Islet precursor cell (in vitro differentiated cells): ENCODE data around the gene ATP6AP1.

Source experiments
- DNase-seq: peaks from one replicate; pipeline ENCODE4 v3.0.0-alpha.2; 2018

The ATP6AP1 gene

GRCh38 chrX:154450312-154450711, 21.8 kb downstream of the ATP6AP1 start:
- no peak for DNase-seq

- DNase-seq: no peak
Observed at GRCh38 chrX:154452823-154453222, 24.3 kb downstream of the ATP6AP1 start.

GRCh38 chrX:154457491-154458115, 29.1 kb downstream of the ATP6AP1 start:
- peak; percentile 69 for DNase-seq

- no peak for DNase-seq
Observed at GRCh38 chrX:154458116-154458953, 29.9 kb downstream of the ATP6AP1 start, which contains the start of gene PLXNA3. TSS of gene PLXNA3 (plus strand) at chrX:154458281. CDS start at chrX:154460184, 1,903 bp downstream.

GRCh38 chrX:154458954-154459778, 30.7 kb downstream of the ATP6AP1 start:
- no peak for DNase-seq

GRCh38 chrX:154459832-154460231, 31.4 kb downstream of the ATP6AP1 start:
- DNase-seq: no peak

GRCh38 chrX:154460326-154460725, 31.8 kb downstream of the ATP6AP1 start:
- DNase-seq: no peak

- no peak for DNase-seq
Observed at GRCh38 chrX:154462396-154462795, 33.9 kb downstream of the ATP6AP1 start.

GRCh38 chrX:154463611-154464220, 35.2 kb downstream of the ATP6AP1 start:
- no peak for DNase-seq

GRCh38 chrX:154464806-154465365, 36.4 kb downstream of the ATP6AP1 start:
- DNase-seq: no peak

- DNase-seq: no peak
Observed at GRCh38 chrX:154465601-154466000, 37.1 kb downstream of the ATP6AP1 start.

- DNase-seq: no peak
Observed at GRCh38 chrX:154466036-154466435, 37.6 kb downstream of the ATP6AP1 start.

- DNase-seq: no peak
Observed at GRCh38 chrX:154466907-154467306, 38.4 kb downstream of the ATP6AP1 start.

GRCh38 chrX:154467556-154467955, 39.1 kb downstream of the ATP6AP1 start:
- DNase-seq: no peak

GRCh38 chrX:154468217-154468616, 39.7 kb downstream of the ATP6AP1 start:
- no peak for DNase-seq

GRCh38 chrX:154469114-154469513, 40.6 kb downstream of the ATP6AP1 start:
- DNase-seq: no peak

GRCh38 chrX:154469880-154470279, 41.4 kb downstream of the ATP6AP1 start:
- DNase-seq: no peak

- no peak for DNase-seq
Observed at GRCh38 chrX:154470434-154470833, 42.0 kb downstream of the ATP6AP1 start.

GRCh38 chrX:154470914-154471568, 42.6 kb downstream of the ATP6AP1 start:
- no peak for DNase-seq

- no peak for DNase-seq
Observed at GRCh38 chrX:154471839-154472684, 43.6 kb downstream of the ATP6AP1 start.
